Testis (tissue), 3 donors: ENCODE data around the gene OPRM1. TPM values are rescaled to one million over a fixed set of nuclear protein-coding genes. Genes with fewer than 3 reads are reported as not detected.

Experiments
- DNase-seq: peaks from one replicate; pipeline ENCODE4 v3.0.0-alpha.2; 2019
- H3K27ac ChIP-seq, 2 donors: fragments of 200-600 bp; sonication (generic); one replicate each; pipeline ENCODE4 v1.5.1; 2019
- H3K27me3 ChIP-seq: fragments of 200-600 bp; sonication (generic); one replicate; pipeline ENCODE4 v1.5.1; 2019
- H3K36me3 ChIP-seq: fragments of 200-600 bp; sonication (generic); one replicate; pipeline ENCODE4 v1.5.1; 2017; ENCODE audit warnings: low read depth; ENCODE audit errors: missing control alignments
- H3K4me1 ChIP-seq: fragments of 200-600 bp; sonication (generic); one replicate; pipeline ENCODE4 v1.5.1; 2019
- H3K4me3 ChIP-seq, 2 donors: fragments of 200-600 bp; sonication (generic); one replicate each; pipeline ENCODE4 v1.5.1; 2017 to 2019
- H3K9me3 ChIP-seq: fragments of 200-600 bp; sonication (generic); one replicate; pipeline ENCODE4 v1.5.1; 2017
- CTCF ChIP-seq, 3 experiments: fragments of 450-650 bp in 2 of 3; fragments of 200-600 bp in 1 of 3; sonication (generic) in 1 of 3; IDR thresholded peaks; one replicate each; pipeline ENCODE4 v1.5.1; 2016 to 2019; ENCODE audit warnings: antibody characterized with exemption in 3 of 3, mild to moderate bottlenecking in 2 of 3, moderate library complexity in 1 of 3
- POLR2A ChIP-seq: fragments of 450-650 bp; IDR thresholded peaks from one replicate; pipeline ENCODE4 v1.6.1; 2017; ENCODE audit warnings: antibody characterized with exemption, mild to moderate bottlenecking, moderate library complexity
- WGBS, 2 donors: methylation state at CpG; one replicate each; pipeline ENCODE4 v1.1.5; 2018; 5-methylcytosine and 5-hydroxymethylcytosine counted together
- intact Hi-C: fragments of 100-400 bp; cut with DNase I; formaldehyde crosslinking; loops from one replicate; pipeline ENCODE4 v1.15.1; 2023; ENCODE audit warnings: low total_unique reads
- polyA plus RNA-seq: library from polyadenylated mRNA; stranded (reverse); fragments of 350-450 nt; fragmentation: Illumina TruSeq; extraction: RNeasy Lipid Tissue Mini Kit (QIAGEN cat#74804); gene quantifications from one replicate; pipeline ENCODE4 v1.2.3, GENCODE V29; 2014; ENCODE audit warnings: low read depth, low replicate concordance; ENCODE audit not compliant: insufficient read depth
- total RNA-seq, 2 donors: library from RNA; depleted of rRNA; stranded (reverse); fragments of >200 nt; gene quantifications; one replicate each; pipeline ENCODE4 v1.2.3, GENCODE V29; 2016

OPRM1 gene
- total and polyA plus RNA-seq, 3 donors from 2014 or later = 1.1 to 8.7 (median 4.0) TPM

DNA sequence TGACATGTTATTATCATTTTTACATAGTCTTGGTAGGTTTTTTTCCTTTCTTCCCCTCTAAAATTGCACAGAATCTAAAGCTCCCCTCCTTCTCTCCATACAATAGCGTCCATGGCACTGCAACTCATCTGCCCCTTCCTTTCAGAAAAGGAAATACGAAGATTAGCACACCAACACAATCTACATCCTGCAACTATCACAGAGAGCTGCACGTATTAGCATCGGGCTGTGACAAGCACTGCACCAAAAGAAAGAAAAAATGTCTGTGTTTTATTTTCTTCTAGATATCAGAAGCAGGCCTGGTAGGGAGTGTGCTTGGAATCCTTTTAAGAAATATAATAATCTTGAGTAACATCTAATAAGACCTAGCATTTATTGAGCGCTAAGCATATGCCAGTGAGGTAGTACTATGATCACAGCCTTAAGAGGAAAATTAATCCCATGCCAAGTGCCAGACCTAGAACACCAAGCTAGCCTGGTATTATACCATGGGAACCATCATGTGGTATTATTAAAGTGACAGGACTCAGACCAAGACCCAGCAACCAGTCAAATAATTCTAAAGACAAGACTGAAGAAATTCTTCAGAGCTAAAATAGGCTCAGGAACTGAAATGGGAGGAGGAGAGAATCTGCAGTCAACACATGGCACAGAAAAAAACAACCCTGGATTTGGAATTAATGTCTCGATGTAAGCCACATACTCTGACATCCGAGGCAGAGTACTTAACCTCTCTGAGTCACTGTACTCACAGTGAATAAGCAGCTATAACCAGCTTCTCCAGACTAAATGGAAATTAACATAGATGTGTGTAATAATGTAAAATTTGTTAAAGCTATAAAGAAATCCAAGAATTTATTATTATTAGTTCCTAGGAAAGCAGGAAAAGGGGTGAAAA lies 193.2 kb downstream of the OPRM1 start:
- WGBS, 2 donors = 83 to 86% methylated on average over 7 of the region's 7 CpGs
- no peak for DNase-seq
- Histone ChIP-seq H3K4me1 (no peaks in the 10 kb centered on the region), H3K36me3 (no peaks in the 10 kb centered on the region), H3K4me3 (no peak overlapping the region), H3K9me3 (no peaks in the 10 kb centered on the region), H3K27me3 (no peaks in the 10 kb centered on the region), H3K27ac (no peak overlapping the region)
- TF ChIP-seq CTCF (IDR thresholded peaks at IDR 0.05) = no peak
- no peak for TF ChIP-seq POLR2A
- intact Hi-C loops = no loop called here

- Histone ChIP-seq H3K27ac (no peak overlapping the region), H3K27me3 (no peaks in the 10 kb centered on the region), H3K36me3 (no peaks in the 10 kb centered on the region), H3K4me1 (no peaks in the 10 kb centered on the region), H3K4me3 (no peak overlapping the region), H3K9me3 (no peaks in the 10 kb centered on the region)
- no peak for DNase-seq
- 93 to 96% methylated on average over 2 of the region's 2 CpGs for WGBS, 2 donors
- no peak for TF ChIP-seq POLR2A
- intact Hi-C loops = no loop called here
These were observed 194.3 kb downstream of the OPRM1 start for GRCh38 chr6:154233383-154233782.

DNA sequence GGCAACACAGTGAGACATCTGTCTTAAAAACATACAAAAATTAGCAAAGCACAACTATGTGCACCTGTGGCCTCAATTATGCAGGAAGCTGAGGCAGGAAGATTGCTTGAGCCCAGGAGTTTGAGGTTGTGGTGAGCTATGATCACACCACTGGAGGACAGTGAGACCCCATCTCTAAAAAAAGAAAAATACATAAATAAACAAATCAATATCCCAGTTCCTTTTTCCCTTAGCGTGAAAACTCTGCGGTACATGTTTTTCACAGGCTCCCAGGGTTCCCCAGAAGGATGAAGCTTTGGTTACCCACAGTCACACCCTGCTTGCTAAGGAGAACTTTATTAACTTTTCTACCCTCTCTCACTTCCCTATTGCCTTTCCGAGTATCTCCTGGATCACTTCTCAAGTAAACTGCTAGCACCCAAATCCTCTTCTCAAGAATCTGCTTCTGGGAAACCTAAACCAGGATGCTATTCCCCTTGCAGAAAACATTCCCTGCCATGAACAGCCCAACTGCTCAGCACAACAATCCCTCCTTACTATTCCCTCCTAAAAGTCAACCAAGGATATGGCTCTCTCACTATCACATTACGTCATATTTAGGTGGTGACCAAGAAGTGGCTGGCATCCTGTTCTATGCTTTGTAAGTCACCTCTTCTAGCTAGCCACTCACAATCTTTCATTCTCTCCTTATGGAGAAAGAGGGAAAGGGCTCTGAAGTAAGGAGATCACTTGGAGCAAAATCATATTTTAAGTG lies 195.2 kb downstream of the OPRM1 start:
- H3K4me1 ChIP-seq = no peaks in the 10 kb centered on the region
- H3K36me3 ChIP-seq = no peaks in the 10 kb centered on the region
- intact Hi-C loops = no loop called here
- DNase-seq = no peak
- TF ChIP-seq CTCF (IDR thresholded peaks at IDR 0.05) = no peak
- no peak for TF ChIP-seq POLR2A
- H3K27me3 ChIP-seq = no peaks in the 10 kb centered on the region
- H3K4me3 ChIP-seq = no peak overlapping the region
- no peak overlapping the region for H3K27ac ChIP-seq
- 86 to 87% methylated on average over 4 of the region's 4 CpGs for WGBS, 2 donors
- H3K9me3 ChIP-seq = no peaks in the 10 kb centered on the region

DNA sequence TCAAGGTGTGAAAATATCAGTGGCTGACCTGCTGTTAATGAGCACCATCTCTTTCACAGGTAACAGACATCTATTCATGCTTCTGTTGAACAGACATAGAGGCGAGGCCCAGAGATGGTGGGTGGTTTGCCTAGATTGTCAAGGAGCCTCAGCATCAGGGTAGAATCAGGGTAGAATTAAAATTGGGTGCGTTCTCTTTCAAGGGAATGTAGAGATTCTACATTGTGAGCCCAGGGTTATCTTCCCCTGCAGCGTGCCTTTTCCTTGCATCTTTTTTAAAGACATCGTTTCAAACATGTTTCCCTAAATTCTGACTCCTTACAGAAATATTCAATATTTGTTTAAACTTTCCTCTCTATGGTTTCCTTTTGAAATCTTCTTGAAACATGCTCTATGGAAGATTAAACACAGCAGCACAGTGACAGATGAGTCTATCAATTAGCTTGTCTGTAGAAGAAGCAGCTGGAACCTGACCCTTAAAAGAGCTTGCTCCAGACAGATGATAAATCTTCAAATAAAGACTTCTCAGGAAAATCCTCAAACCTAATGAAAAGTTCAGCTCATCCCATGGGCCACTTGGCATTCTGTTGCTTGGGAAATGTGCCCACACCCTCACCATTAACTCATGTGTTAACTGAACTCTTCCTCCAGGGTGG lies 197.7 kb downstream of the OPRM1 start:
- no peaks in the 10 kb centered on the region for H3K27me3 ChIP-seq
- H3K27ac ChIP-seq = no peak overlapping the region
- no peak overlapping the region for H3K4me3 ChIP-seq
- no peaks in the 10 kb centered on the region for H3K36me3 ChIP-seq
- WGBS, 2 donors = 70 to 74% methylated on average over 4 of the region's 4 CpGs
- no peak for TF ChIP-seq CTCF (IDR thresholded peaks at IDR 0.05)
- no peak for TF ChIP-seq POLR2A
- no peaks in the 10 kb centered on the region for H3K9me3 ChIP-seq
- H3K4me1 ChIP-seq = no peaks in the 10 kb centered on the region
- DNase-seq = no peak
- intact Hi-C loops = no loop called here

- H3K27me3 ChIP-seq = no peaks in the 10 kb centered on the region
- TF ChIP-seq CTCF (IDR thresholded peaks at IDR 0.05) = no peak
- no peak for TF ChIP-seq POLR2A
- no peaks in the 10 kb centered on the region for H3K9me3 ChIP-seq
- no peak overlapping the region for H3K4me3 ChIP-seq
- 59 to 65% methylated on average over 2 of the region's 2 CpGs for WGBS, 2 donors
- intact Hi-C loops = no loop called here
- no peak overlapping the region for H3K27ac ChIP-seq
- H3K36me3 ChIP-seq = no peaks in the 10 kb centered on the region
- H3K4me1 ChIP-seq = no peaks in the 10 kb centered on the region
- DNase-seq = no peak
These were observed 199.8 kb downstream of the OPRM1 start for GRCh38 chr6:154238831-154239230.
